HEK293 (cell line): ENCODE data around the gene AQP9.

ENCODE experiments used
- HOXA7 ChIP-seq: sonication (generic); formaldehyde crosslinking; IDR thresholded peaks from 2 replicates; pipeline ENCODE4 v1.8.1; 2022; ENCODE audit warnings: missing genetic modification reagents, borderline replicate concordance
- TF ChIP-seq, protein P1 (sequence below): fragments of 450-650 bp; formaldehyde crosslinking; IDR thresholded peaks from 2 replicates; pipeline ENCODE4 v1.5.1; 2016; ENCODE audit warnings: missing biosample characterization, missing genetic modification characterization

DNA sequence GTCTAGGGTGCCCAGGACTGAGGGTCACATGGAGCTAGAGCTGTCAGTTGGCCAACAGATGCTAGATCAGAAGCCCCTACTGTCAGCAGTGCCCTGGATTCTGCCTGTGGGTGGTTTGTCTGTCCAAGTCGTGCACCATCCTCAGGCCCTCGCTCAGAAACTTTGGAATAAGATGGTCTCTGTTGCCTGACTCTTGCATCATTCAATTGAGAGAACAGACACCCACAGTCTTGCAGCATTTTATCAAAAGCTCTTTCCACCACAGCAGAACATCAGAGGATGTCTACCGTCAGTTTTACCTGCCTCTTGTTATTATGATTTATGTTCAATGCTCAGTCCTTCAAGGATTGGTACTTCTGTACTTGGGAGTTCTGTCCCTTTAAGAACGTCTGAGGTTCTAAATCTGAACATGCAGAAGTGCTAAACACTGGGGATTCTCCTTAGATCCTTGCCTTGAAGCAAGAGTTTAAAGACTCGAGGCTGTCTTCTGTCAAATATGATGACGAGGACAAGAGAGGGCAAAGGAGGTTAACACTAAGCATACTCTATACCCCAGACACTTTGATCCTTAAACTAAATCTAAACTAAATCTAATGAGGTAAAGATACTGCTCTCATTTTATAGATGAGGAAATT is 4.8 kb downstream of the AQP9 start:
- TF ChIP-seq HOXA7 (CRISPR knock-in tag), result no peak
- TF ChIP-seq, protein P1, sequence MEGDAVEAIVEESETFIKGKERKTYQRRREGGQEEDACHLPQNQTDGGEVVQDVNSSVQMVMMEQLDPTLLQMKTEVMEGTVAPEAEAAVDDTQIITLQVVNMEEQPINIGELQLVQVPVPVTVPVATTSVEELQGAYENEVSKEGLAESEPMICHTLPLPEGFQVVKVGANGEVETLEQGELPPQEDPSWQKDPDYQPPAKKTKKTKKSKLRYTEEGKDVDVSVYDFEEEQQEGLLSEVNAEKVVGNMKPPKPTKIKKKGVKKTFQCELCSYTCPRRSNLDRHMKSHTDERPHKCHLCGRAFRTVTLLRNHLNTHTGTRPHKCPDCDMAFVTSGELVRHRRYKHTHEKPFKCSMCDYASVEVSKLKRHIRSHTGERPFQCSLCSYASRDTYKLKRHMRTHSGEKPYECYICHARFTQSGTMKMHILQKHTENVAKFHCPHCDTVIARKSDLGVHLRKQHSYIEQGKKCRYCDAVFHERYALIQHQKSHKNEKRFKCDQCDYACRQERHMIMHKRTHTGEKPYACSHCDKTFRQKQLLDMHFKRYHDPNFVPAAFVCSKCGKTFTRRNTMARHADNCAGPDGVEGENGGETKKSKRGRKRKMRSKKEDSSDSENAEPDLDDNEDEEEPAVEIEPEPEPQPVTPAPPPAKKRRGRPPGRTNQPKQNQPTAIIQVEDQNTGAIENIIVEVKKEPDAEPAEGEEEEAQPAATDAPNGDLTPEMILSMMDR (tag by site-specific recombination), result no peak
